HG03064 (cell line): Measurements from ENCODE around the gene TAF7.
"Not testable (repeated sequence)": the region's sequence is repeated elsewhere in the genome, so short reads cannot be mapped to it uniquely, and the experiment has no call there.

Experiments used
- ATAC-seq: cut with Tn5 transposase; IDR thresholded peaks from one replicate; pipeline ENCODE4 v1.9.1; 2021; ENCODE audit warnings: low read depth; ENCODE audit not compliant: unreplicated experiment

TAF7 gene

GRCh38 chr5:141340781-141341354 is 20.3 kb upstream of the TAF7 start:
- not testable (repeated sequence) for ATAC-seq

- ATAC-seq: no peak
Measured at GRCh38 chr5:141338538-141339306, 18.1 kb upstream of the TAF7 start, which contains the start of gene PCDHGA2. TSS of gene PCDHGA2 (plus strand) at chr5:141338760.

GRCh38 chr5:141332571-141332970 is 12.0 kb upstream of the TAF7 start:
- not testable (repeated sequence) for ATAC-seq

- no peak for ATAC-seq
Measured at GRCh38 chr5:141330299-141331080, 9.9 kb upstream of the TAF7 start, which contains the start of gene PCDHGA1. TSS of gene PCDHGA1 (plus strand) at chr5:141330514.

- ATAC-seq: no peak
Measured at GRCh38 chr5:141328231-141328630, 7.6 kb upstream of the TAF7 start.

- no peak for ATAC-seq
Measured at GRCh38 chr5:141326088-141326854, 5.7 kb upstream of the TAF7 start.

GRCh38 chr5:141322261-141322660 is 1.7 kb upstream of the TAF7 start:
- ATAC-seq: no peak

- no peak for ATAC-seq
Measured at GRCh38 chr5:141319699-141320098, 885 bp downstream of the TAF7 start.

GRCh38 chr5:141319202-141319601 is 1.4 kb downstream of the TAF7 start:
- ATAC-seq: no peak

- not testable (repeated sequence) for ATAC-seq
Measured at GRCh38 chr5:141316963-141317362, 3.6 kb downstream of the TAF7 start.

- no peak for ATAC-seq
Measured at GRCh38 chr5:141313711-141314110, 6.9 kb downstream of the TAF7 start.

- ATAC-seq: no peak
Measured at GRCh38 chr5:141306630-141307029, 14.0 kb downstream of the TAF7 start.

GRCh38 chr5:141303756-141304155 is 16.8 kb downstream of the TAF7 start, which contains the start of gene SLC25A2:
TSS of gene SLC25A2 (minus strand) at chr5:141304049. CDS start at chr5:141303865, 184 bp downstream.
- ATAC-seq: no peak

- ATAC-seq: no peak
Measured at GRCh38 chr5:141298376-141298775, 22.2 kb downstream of the TAF7 start.

GRCh38 chr5:141272906-141273305 is 47.7 kb downstream of the TAF7 start:
- ATAC-seq: no peak

GRCh38 chr5:141269195-141269594 is 51.4 kb downstream of the TAF7 start:
- no peak for ATAC-seq
